Activated CD8-positive, alpha-beta T cell treated with anti-CD3 and anti-CD28 coated beads, Interleukin-2, amount 10 ng/mL, durations not matched to agents 7 days and 5 days (primary cell): ENCODE data around the gene ARHGAP11A. TPM values are rescaled to one million over a fixed set of nuclear protein-coding genes. Genes with fewer than 3 reads are reported as not detected.

Source experiments
- ATAC-seq: fragments of 150-1000 bp; cut with Tn5 transposase; one replicate; pipeline ENCODE4 v1.10.0; 2021; ENCODE audit warnings: moderate library complexity
- CTCF ChIA-PET: fragments of 350-600 bp; sonication (Branson Sonifier 250); formaldehyde crosslinking; loops from one replicate; lab custom pipeline; 2021; ENCODE audit warnings: antibody characterized with exemption; lab: Charles Lee
- POLR2A ChIA-PET: fragments of 350-600 bp; sonication (Branson Sonifier 250); formaldehyde crosslinking; loops from one replicate; lab custom pipeline; 2021; ENCODE audit warnings: antibody characterized with exemption; lab: Charles Lee
- DNase-seq: peaks from one replicate; pipeline ENCODE4 v3.0.0-alpha.2; 2020
- H3K27ac Mint-ChIP-seq: one replicate; pipeline ENCODE4 v1.8.0; 2021; ENCODE audit warnings: mild to moderate bottlenecking, mixed read lengths
- H3K27me3 Mint-ChIP-seq: one replicate; pipeline ENCODE4 v1.8.0; 2021; ENCODE audit warnings: low read depth, mixed read lengths
- H3K36me3 Mint-ChIP-seq: one replicate; pipeline ENCODE4 v1.8.0; 2021; ENCODE audit warnings: low read depth, mixed read lengths
- H3K4me1 Mint-ChIP-seq: one replicate; pipeline ENCODE4 v1.8.0; 2021; ENCODE audit warnings: low read depth, mixed read lengths
- H3K4me3 Mint-ChIP-seq: one replicate; pipeline ENCODE4 v1.8.0; 2021; ENCODE audit warnings: mild to moderate bottlenecking, mixed read lengths
- H3K9me3 Mint-ChIP-seq: one replicate; pipeline ENCODE4 v1.8.0; 2022; ENCODE audit warnings: mixed read lengths; ENCODE audit not compliant: insufficient read depth
- total RNA-seq, 2 experiments: library from RNA; stranded (reverse); gene quantifications; one replicate each; pipeline ENCODE4 v1.2.3, GENCODE V29; 2021

The ARHGAP11A gene
- total RNA-seq, 2 experiments from 2014 or later = 155 to 158 TPM

DNA sequence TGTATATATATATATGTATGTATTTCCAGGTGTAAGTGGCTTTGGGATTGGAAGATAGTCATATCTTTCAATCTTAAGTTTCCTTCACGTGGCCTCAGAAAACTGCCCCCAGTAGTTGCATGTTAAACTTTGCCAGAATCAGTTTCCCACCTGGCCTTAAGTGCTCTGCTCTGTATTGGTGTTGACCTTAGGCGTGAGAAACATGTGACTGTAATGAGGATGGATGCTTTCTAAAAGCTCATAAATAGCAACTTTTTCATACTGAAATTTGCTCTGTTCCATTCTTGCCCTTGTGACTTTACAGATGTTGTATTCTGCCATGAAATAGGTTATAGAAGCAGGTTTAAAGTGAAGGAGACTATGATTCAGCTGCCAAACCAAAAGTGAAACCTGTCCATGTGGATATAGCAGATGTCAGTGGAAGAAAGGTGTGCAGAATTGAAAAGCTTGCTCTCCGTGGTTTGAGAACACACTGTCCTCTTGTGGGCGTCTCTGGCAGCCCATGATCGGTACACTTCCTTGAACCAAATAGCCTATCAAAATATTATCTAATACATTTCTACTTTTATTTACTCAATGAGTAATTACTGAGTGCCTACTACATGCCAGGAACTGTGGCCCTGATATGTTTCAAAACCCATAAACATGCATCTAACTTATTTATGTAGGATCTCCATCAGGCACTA is 42.0 kb downstream of the ARHGAP11A start:
- H3K27ac Mint-ChIP-seq = no peak overlapping the region
- no peak overlapping the region for H3K4me3 Mint-ChIP-seq
- ATAC-seq (peak; percentile 55), DNase-seq (peak; percentile 28)
- ChIA-PET CTCF (interaction anchor here (1.8 to 2.0 kb wide), 2 partner anchors 13 to 339 kb away, joined by 5 to 7 read pairs; no protein-coding TSS in a partner anchor), POLR2A (no interaction called here)
- H3K36me3 Mint-ChIP-seq = peaks cover 27% of the 10 kb centered on the region
- H3K9me3 Mint-ChIP-seq = no peaks in the 10 kb centered on the region
- H3K27me3 Mint-ChIP-seq = no peaks in the 10 kb centered on the region
- peaks cover 15% of the 10 kb centered on the region for H3K4me1 Mint-ChIP-seq

DNA sequence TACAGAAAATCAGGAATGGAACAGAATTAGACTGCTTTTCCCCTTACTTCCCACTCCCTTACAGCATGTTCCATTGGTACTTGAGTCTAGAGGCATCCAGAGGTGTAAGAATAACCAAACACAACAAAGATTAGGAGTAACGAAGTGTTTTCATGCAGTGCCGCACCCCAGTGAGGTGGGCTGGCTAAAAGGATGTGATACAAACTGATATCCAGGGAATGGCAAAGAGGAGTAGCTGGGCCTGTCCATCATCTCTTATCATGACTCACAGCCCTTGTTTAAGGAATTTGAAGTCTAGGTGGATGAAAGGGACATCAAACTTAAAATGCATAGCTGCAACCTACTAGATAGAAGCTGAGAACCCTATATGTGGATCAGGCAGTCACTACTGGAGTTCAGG is 42.6 kb downstream of the ARHGAP11A start:
- CTCF ChIA-PET = interaction anchor here (0.7 to 2.0 kb wide), 3 partner anchors 8 to 339 kb away, joined by 3 to 7 read pairs (median 5); no protein-coding TSS in a partner anchor
- no peaks in the 10 kb centered on the region for H3K9me3 Mint-ChIP-seq
- H3K4me1 Mint-ChIP-seq = peaks cover 19% of the 10 kb centered on the region
- H3K36me3 Mint-ChIP-seq = peaks cover 27% of the 10 kb centered on the region
- H3K27ac Mint-ChIP-seq = no peak overlapping the region
- POLR2A ChIA-PET = no interaction called here
- ATAC-seq (no peak), DNase-seq (no peak)
- no peaks in the 10 kb centered on the region for H3K27me3 Mint-ChIP-seq
- no peak overlapping the region for H3K4me3 Mint-ChIP-seq

DNA sequence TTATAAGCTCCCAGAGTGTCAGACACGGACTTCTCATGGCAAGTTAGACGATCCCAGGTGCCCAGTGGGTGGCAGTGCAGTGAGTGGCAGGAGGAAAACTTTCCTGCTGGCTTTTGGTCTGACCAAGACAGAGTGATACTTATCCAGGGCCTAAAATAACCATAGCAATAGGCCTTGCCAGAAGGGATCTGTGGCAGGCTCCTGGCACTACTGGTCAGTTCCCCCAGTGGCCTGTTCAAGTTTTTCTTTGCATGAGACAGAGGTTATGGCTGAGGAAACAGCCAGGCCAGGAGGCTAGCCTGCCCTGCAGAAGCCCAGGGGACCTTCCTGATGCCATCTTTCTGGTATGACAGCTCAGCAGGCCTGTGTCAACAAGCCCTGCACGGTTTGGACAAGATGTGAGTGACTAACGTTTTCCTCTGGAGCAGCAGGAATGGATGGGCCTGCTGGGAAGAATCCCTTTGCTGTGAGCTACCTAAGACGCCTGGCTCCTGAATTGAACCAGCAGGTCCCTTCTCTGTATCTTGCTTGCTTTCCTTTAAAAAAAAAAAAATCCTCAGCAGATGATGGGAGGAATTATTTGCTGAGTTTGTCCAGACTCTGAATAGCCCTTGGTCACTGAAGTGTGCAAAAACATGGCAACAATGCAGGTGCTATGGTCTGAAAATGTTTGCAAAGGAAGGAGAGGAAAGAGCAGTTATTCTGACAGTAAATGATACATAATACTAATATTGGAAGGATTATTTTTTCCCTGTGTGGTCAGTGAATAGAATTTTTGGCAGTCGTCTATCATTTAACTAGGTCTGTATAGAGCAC is 44.2 kb downstream of the ARHGAP11A start:
- CTCF ChIA-PET = interaction anchor here (1.2 to 1.3 kb wide), 2 partner anchors 8 to 10 kb away, joined by 6 to 7 read pairs; no protein-coding TSS in a partner anchor
- no peak for ATAC-seq

GRCh38 chr15:32663671-32664070 is 48.4 kb downstream of the ARHGAP11A start:
- no peak overlapping the region for H3K4me3 Mint-ChIP-seq
- POLR2A ChIA-PET = no interaction called here
- no peaks in the 10 kb centered on the region for H3K9me3 Mint-ChIP-seq
- DNase-seq (no peak), ATAC-seq (no peak)
- no peaks in the 10 kb centered on the region for H3K27me3 Mint-ChIP-seq
- CTCF ChIA-PET = interaction anchor here (1.2 to 2.7 kb wide), 6 partner anchors 11 to 332 kb away, joined by 3 to 32 read pairs (median 6); no protein-coding TSS in a partner anchor
- peaks cover 5% of the 10 kb centered on the region for H3K36me3 Mint-ChIP-seq
- H3K27ac Mint-ChIP-seq = no peak overlapping the region
- peaks cover 4% of the 10 kb centered on the region for H3K4me1 Mint-ChIP-seq

More for the DNA sequence above, 44.2 kb downstream of the ARHGAP11A start:
- no peak for DNase-seq
- peaks cover 19% of the 10 kb centered on the region for H3K4me1 Mint-ChIP-seq
- peaks cover 20% of the 10 kb centered on the region for H3K36me3 Mint-ChIP-seq
- H3K27ac Mint-ChIP-seq = no peak overlapping the region
- H3K4me3 Mint-ChIP-seq = no peak overlapping the region
- no peaks in the 10 kb centered on the region for H3K9me3 Mint-ChIP-seq
- POLR2A ChIA-PET = no interaction called here
- no peaks in the 10 kb centered on the region for H3K27me3 Mint-ChIP-seq

GRCh38 chr15:32664796-32665195 is 49.5 kb downstream of the ARHGAP11A start:
- peaks cover 5% of the 10 kb centered on the region for H3K36me3 Mint-ChIP-seq
- no peak overlapping the region for H3K27ac Mint-ChIP-seq
- H3K9me3 Mint-ChIP-seq = no peaks in the 10 kb centered on the region
- peaks cover 4% of the 10 kb centered on the region for H3K4me1 Mint-ChIP-seq
- ATAC-seq = no peak
- ChIA-PET POLR2A (no interaction called here), CTCF (interaction anchor here (1.3 to 2.1 kb wide), 3 partner anchors 9 to 15 kb away, joined by 4 to 7 read pairs (median 5); no protein-coding TSS in a partner anchor)
- no peak overlapping the region for H3K4me3 Mint-ChIP-seq
- DNase-seq = no peak
- no peaks in the 10 kb centered on the region for H3K27me3 Mint-ChIP-seq

- H3K4me3 Mint-ChIP-seq = no peak overlapping the region
- no peak overlapping the region for H3K27ac Mint-ChIP-seq
- DNase-seq (no peak), ATAC-seq (no peak)
- H3K36me3 Mint-ChIP-seq = peaks cover 5% of the 10 kb centered on the region
- H3K9me3 Mint-ChIP-seq = no peaks in the 10 kb centered on the region
- ChIA-PET POLR2A (no interaction called here), CTCF (no interaction called here)
- H3K4me1 Mint-ChIP-seq = peaks cover 4% of the 10 kb centered on the region
- no peaks in the 10 kb centered on the region for H3K27me3 Mint-ChIP-seq
Observed at GRCh38 chr15:32667321-32667720, 52.0 kb downstream of the ARHGAP11A start.

- Mint-ChIP-seq H3K27me3 (no peaks in the 10 kb centered on the region), H3K36me3 (peaks cover 2% of the 10 kb centered on the region), H3K9me3 (no peaks in the 10 kb centered on the region), H3K4me3 (no peak overlapping the region), H3K27ac (no peak overlapping the region), H3K4me1 (no peaks in the 10 kb centered on the region)
- POLR2A ChIA-PET = no interaction called here
- CTCF ChIA-PET = no interaction called here
- ATAC-seq (no peak), DNase-seq (no peak)
Observed at GRCh38 chr15:32668942-32669341, 53.6 kb downstream of the ARHGAP11A start.

DNA sequence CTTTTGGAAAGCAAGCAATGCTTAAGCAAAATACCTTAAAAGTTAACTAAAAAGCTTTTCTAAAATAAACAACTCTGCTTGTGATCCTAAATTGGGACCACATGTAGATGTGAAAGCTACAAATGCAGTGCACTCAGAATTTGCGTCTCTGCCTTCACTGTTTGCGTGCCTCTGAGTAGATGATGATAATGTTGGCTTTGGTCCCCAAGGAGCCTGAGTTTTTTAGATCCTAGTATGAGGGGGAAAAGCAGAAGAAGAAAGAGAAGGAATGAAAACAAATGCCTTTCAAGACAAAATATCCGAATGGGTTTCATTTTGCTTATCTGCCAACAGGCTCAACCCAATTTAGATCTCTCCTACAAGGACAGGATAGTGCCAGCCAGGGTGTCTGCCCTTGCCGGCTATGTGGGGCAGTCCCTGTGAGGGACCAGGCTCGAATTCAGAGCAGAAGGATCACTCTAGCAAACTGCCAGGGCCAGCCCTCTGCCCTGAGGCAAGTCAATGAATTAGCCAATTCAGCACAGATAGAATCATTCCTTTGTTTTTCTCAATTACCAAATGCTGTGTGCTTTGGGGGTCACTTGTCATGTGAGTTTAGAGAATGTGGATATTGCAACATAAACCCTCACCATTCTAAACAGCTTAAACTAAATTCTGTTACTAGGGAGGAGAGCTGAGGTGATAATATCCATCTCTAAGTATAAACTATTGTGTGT is 54.8 kb downstream of the ARHGAP11A start:
- ChIA-PET POLR2A (no interaction called here), CTCF (no interaction called here)
- Mint-ChIP-seq H3K27ac (no peak overlapping the region), H3K27me3 (no peaks in the 10 kb centered on the region), H3K36me3 (peaks cover 2% of the 10 kb centered on the region), H3K9me3 (no peaks in the 10 kb centered on the region), H3K4me1 (no peaks in the 10 kb centered on the region), H3K4me3 (no peak overlapping the region)
- no peak for ATAC-seq
- DNase-seq = no peak

GRCh38 chr15:32670623-32671022 is 55.3 kb downstream of the ARHGAP11A start:
- DNase-seq (no peak), ATAC-seq (no peak)
- no peaks in the 10 kb centered on the region for H3K9me3 Mint-ChIP-seq
- no peaks in the 10 kb centered on the region for H3K27me3 Mint-ChIP-seq
- H3K4me1 Mint-ChIP-seq = no peaks in the 10 kb centered on the region
- ChIA-PET POLR2A (no interaction called here), CTCF (no interaction called here)
- peaks cover 2% of the 10 kb centered on the region for H3K36me3 Mint-ChIP-seq
- H3K4me3 Mint-ChIP-seq = no peak overlapping the region
- H3K27ac Mint-ChIP-seq = no peak overlapping the region

DNA sequence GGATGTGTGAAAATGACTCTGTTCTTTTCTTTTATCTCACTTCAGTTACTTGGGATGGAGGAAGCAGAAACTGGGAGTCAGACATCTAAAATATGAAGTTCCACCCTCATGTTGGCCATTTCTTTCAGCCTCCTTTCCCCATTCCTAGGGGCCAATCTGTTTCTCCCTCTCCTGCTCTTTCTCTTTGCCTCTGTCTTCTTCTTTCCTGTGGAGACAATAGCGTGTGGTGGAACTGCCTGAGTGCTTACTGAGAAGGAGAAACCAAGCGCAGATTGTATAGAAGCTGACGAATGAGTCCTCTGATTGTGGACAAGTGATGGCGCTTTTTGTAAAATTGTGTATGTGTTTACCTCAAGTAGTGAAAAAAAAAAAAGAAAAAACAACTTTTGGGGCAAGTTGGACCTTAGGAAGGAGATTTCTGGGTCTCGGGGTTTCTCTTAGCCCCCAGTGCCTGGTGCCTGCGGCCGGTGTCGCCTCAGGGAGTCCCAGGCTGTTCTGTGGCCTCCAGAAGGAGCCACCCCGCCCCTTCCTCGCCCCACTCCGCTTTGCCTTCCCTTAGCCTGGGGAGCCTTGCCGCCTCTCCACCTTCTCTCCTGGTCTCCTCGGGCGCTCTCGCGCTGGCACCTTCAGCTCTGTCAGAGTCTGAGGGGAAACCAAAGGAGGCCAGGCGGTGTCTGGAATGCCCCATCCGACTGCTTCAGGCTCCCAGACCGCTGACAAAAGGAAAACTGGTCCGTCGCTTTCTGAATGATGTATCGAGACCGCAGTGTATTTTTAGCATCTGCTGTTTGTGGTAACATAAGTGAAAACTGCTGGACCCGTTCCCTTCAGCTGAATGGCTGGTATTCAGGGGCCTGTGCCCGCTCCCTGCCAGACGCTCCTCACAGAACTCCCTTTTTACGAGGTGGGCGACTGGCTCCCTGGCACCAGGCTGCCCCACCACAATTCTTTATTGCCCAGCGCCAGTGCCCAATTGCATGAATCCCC is 56.3 kb downstream of the ARHGAP11A start:
- Mint-ChIP-seq H3K4me3 (no peak overlapping the region), H3K36me3 (peaks cover 2% of the 10 kb centered on the region), H3K27me3 (no peaks in the 10 kb centered on the region), H3K27ac (no peak overlapping the region), H3K9me3 (no peaks in the 10 kb centered on the region), H3K4me1 (no peaks in the 10 kb centered on the region)
- POLR2A ChIA-PET = no interaction called here
- ATAC-seq = no peak
- CTCF ChIA-PET = no interaction called here
- DNase-seq = no peak

- CTCF ChIA-PET = interaction anchor here (0.7 to 1.2 kb wide), 5 partner anchors 11 to 281 kb away, joined by 3 to 4 read pairs (median 3); no protein-coding TSS in a partner anchor
- no peaks in the 10 kb centered on the region for H3K4me1 Mint-ChIP-seq
- no peak overlapping the region for H3K4me3 Mint-ChIP-seq
- no peaks in the 10 kb centered on the region for H3K36me3 Mint-ChIP-seq
- H3K9me3 Mint-ChIP-seq = no peaks in the 10 kb centered on the region
- peaks cover 3% of the 10 kb centered on the region for H3K27me3 Mint-ChIP-seq
- POLR2A ChIA-PET = no interaction called here
- H3K27ac Mint-ChIP-seq = no peak overlapping the region
- ATAC-seq (no peak), DNase-seq (no peak)
Observed at GRCh38 chr15:32674681-32675080, 59.4 kb downstream of the ARHGAP11A start.
